ENCODE results near the gene KLHL34. TPM values are rescaled to one million over a fixed set of nuclear protein-coding genes. Genes with fewer than 3 reads are reported as not detected.

Gene KLHL34
- total RNA-seq, 1 donor from 2014 or later: not detected

- FAIRE-seq: no peak
Observed at GRCh38 chrX:21656587-21657317, 1.4 kb downstream of the KLHL34 start.

GRCh38 chrX:21655901-21656586, 2.1 kb downstream of the KLHL34 start:
- no peak for FAIRE-seq
- DNase-seq (ENCODE audit: low spot score in 2 of 2): peak in 1 of 2 donors; percentile 21

More at GRCh38 chrX:21656587-21657317, 1.4 kb downstream of the KLHL34 start:
- no peak for DNase-seq (ENCODE audit: low spot score in 2 of 2)

- DNase-seq (ENCODE audit: low spot score in 2 of 2): no peak
- no peak for FAIRE-seq
Observed at GRCh38 chrX:21645886-21646285, 12.2 kb downstream of the KLHL34 start.

GRCh38 chrX:21645431-21645830, 12.7 kb downstream of the KLHL34 start:
- FAIRE-seq (no peak), DNase-seq (ENCODE audit: low spot score in 2 of 2) (no peak)

- no peak for FAIRE-seq
- no peak for DNase-seq (ENCODE audit: low spot score in 2 of 2)
Observed at GRCh38 chrX:21639775-21640174, 18.4 kb downstream of the KLHL34 start.

- no peak for DNase-seq (ENCODE audit: low spot score in 2 of 2)
- FAIRE-seq: no peak
Observed at GRCh38 chrX:21638311-21638710, 19.8 kb downstream of the KLHL34 start.

GRCh38 chrX:21632027-21632426, 26.1 kb downstream of the KLHL34 start:
- no peak for DNase-seq (ENCODE audit: low spot score in 2 of 2)
- FAIRE-seq: no peak

GRCh38 chrX:21623778-21624501, 34.2 kb downstream of the KLHL34 start:
- DNase-seq (ENCODE audit: low spot score in 2 of 2): no peak

GRCh38 chrX:21620234-21620633, 37.9 kb downstream of the KLHL34 start:
- DNase-seq (ENCODE audit: low spot score in 2 of 2): no peak
- FAIRE-seq: no peak

More at GRCh38 chrX:21623778-21624501, 34.2 kb downstream of the KLHL34 start:
- FAIRE-seq: peak; percentile 28

GRCh38 chrX:21616386-21616785, 41.7 kb downstream of the KLHL34 start:
- FAIRE-seq: no peak
- no peak for DNase-seq (ENCODE audit: low spot score in 2 of 2)

GRCh38 chrX:21612154-21612553, 46.0 kb downstream of the KLHL34 start:
- DNase-seq (ENCODE audit: low spot score in 2 of 2) (no peak), FAIRE-seq (no peak)

GRCh38 chrX:21610168-21610567, 48.0 kb downstream of the KLHL34 start:
- DNase-seq (ENCODE audit: low spot score in 2 of 2) (no peak), FAIRE-seq (no peak)

GRCh38 chrX:21606002-21606401, 52.1 kb downstream of the KLHL34 start:
- FAIRE-seq (no peak), DNase-seq (ENCODE audit: low spot score in 2 of 2) (no peak)

Other genes with a start within 250 kb of the KLHL34 start
- gene SMPX, start 99.8 kb upstream of the KLHL34 start, total RNA-seq: not detected
- gene MBTPS2, start 181.3 kb upstream of the KLHL34 start, total RNA-seq: 9.0 TPM
- 0.82 TPM for gene YY2, start 197.7 kb upstream of the KLHL34 start, total RNA-seq

Measured in frontal cortex (tissue), 4 donors.